Stomach (tissue), 9 donors: ENCODE measurements around the gene DRAXIN. TPM values are rescaled to one million over a fixed set of nuclear protein-coding genes. Genes with fewer than 3 reads are reported as not detected.

Experiments used
- DNase-seq, 2 donors: peaks; one replicate each; pipeline versions ENCODE4 v3.0.0 to v3.0.0-alpha.2; 2013 to 2019
- H3K27ac ChIP-seq, 5 donors: fragments of 200-600 bp in 4 of 5; sonication (generic) in 4 of 5; one replicate each; pipeline ENCODE4 v1.5.1; 2013 to 2019; ENCODE audit warnings: mild to moderate bottlenecking in 1 of 5, moderate library complexity in 1 of 5
- H3K27me3 ChIP-seq, 3 donors: fragments of 200-600 bp; sonication (generic); one replicate each; pipeline ENCODE4 v1.5.1; 2017 to 2019; ENCODE audit warnings: mixed run types in 1 of 3
- H3K36me3 ChIP-seq, 4 donors: fragments of 200-600 bp; sonication (generic); 1 replicate in 3 of 4; 2 replicates in 1 of 4; pipeline ENCODE4 v1.5.1; 2016 to 2019
- H3K4me1 ChIP-seq, 4 donors: fragments of 200-600 bp; sonication (generic); one replicate each; pipeline ENCODE4 v1.5.1; 2016 to 2019
- H3K4me3 ChIP-seq, 4 donors: fragments of 200-600 bp; sonication (generic) in 3 of 4; one replicate each; pipeline ENCODE4 v1.5.1; 2016 to 2019; ENCODE audit warnings: mild to moderate bottlenecking in 1 of 4
- H3K9me3 ChIP-seq, 4 donors: fragments of 200-600 bp; sonication (generic); one replicate each; pipeline ENCODE4 v1.5.1; 2016 to 2019
- EP300 ChIP-seq: sonication (generic); formaldehyde crosslinking; IDR thresholded peaks from one replicate; pipeline ENCODE4 v1.6.1; 2017; ENCODE audit warnings: antibody characterized with exemption
- POLR2A ChIP-seq, 4 donors: fragments of 450-650 bp; IDR thresholded peaks; one replicate each; pipeline ENCODE4 v1.6.1; 2016; ENCODE audit warnings: antibody characterized with exemption in 4 of 4, control low read depth in 2 of 4, mild to moderate bottlenecking in 1 of 4, moderate library complexity in 1 of 4
- POLR2AphosphoS5 ChIP-seq, 3 donors: sonication (generic); formaldehyde crosslinking; IDR thresholded peaks; one replicate each; pipeline ENCODE4 v1.6.1; 2016; ENCODE audit warnings: antibody characterized with exemption in 3 of 3
- WGBS, 5 donors: extraction: QIAGEN DNeasy Blood & Tissue Kit in 3 of 5; methylation state at CpG; one replicate each; pipeline versions ENCODE4 v1.1.5 to v1.1.7; 2013 to 2018; 5-methylcytosine and 5-hydroxymethylcytosine counted together
- intact Hi-C: fragments of 100-400 bp; cut with DNase I; formaldehyde crosslinking; loops from one replicate; pipeline ENCODE4 v1.15.1; 2023; ENCODE audit warnings: low total_unique reads
- polyA plus RNA-seq, 3 donors: library from polyadenylated mRNA; stranded (reverse); fragments of 200-250 nt; gene quantifications; one replicate each; pipeline ENCODE4 v1.2.3, GENCODE V29; 2013
- total RNA-seq, 5 donors: library from RNA; depleted of rRNA; stranded (reverse); fragments of >200 nt; gene quantifications; one replicate each; pipeline versions ENCODE4 v1.1.0 to v1.2.3, GENCODE V29; 2014 to 2016
- TF ChIP-seq, protein P1 (sequence below), 7 experiments: fragments of 450-650 bp in 4 of 7; fragments of 200-600 bp in 3 of 7; sonication (generic) in 3 of 7; IDR thresholded peaks; one replicate each; pipeline ENCODE4 v1.5.1; 2016 to 2019; ENCODE audit warnings: antibody characterized with exemption in 7 of 7, control low read depth in 2 of 7, mild to moderate bottlenecking in 1 of 7
- donor health status: healthy with polysubstance abuse.
- donor health status: Bipolar disorder and iron deficiency.
- donor health status: healthy.

Gene DRAXIN
- total and polyA plus RNA-seq, 8 donors, result 0.03 to 0.18 (median 0.06) TPM; not detected in 5

DNA sequence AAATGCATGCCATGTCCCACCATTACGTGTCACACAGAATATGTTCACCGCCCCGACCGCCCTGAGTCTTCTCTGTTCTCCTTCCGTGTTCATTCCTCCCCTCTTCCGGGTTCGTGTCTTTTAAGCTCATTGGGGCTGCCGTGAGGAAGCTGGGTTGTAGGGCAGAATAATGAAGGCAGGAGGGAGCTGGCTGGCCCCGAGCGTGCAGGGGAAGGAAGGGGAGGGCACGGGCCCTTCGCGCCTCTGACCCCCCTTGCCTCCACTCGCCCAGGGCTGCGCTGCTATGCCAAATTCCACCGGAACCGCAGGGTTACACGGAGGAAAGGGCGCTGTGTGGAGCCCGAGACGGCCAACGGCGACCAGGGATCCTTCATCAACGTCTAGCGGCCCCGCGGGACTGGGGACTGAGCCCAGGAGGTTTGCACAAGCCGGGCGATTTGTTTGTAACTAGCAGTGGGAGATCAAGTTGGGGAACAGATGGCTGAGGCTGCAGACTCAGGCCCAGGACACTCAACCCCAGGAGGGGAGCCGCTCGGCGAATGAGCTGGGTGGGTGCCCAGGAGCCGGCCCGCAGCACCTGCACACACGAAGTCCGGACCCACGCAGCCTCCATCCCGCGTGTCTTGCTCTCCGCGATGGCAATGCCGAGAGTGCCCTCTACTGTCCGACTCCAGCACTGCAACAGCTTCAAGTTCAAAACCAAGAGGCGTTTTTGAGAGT, 28.0 kb downstream of the DRAXIN start:
- TF ChIP-seq EP300, result no peak
- TF ChIP-seq, protein P1, sequence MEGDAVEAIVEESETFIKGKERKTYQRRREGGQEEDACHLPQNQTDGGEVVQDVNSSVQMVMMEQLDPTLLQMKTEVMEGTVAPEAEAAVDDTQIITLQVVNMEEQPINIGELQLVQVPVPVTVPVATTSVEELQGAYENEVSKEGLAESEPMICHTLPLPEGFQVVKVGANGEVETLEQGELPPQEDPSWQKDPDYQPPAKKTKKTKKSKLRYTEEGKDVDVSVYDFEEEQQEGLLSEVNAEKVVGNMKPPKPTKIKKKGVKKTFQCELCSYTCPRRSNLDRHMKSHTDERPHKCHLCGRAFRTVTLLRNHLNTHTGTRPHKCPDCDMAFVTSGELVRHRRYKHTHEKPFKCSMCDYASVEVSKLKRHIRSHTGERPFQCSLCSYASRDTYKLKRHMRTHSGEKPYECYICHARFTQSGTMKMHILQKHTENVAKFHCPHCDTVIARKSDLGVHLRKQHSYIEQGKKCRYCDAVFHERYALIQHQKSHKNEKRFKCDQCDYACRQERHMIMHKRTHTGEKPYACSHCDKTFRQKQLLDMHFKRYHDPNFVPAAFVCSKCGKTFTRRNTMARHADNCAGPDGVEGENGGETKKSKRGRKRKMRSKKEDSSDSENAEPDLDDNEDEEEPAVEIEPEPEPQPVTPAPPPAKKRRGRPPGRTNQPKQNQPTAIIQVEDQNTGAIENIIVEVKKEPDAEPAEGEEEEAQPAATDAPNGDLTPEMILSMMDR (IDR thresholded peaks at IDR 0.05), result peak in 5 of 7 experiments; percentile 88 to 96 (median 95)
- no peak for TF ChIP-seq POLR2A (IDR thresholded peaks at IDR 0.05)
- peak in 1 of 3 donors; percentile 37 for TF ChIP-seq POLR2AphosphoS5 (IDR thresholded peaks at IDR 0.05)
- intact Hi-C loops, result loop anchor here (5.0 kb wide), 2 partner anchors 57 to 72 kb away; partner anchors contain the start of gene FBXO6
- 4 to 16% (median 6%) methylated on average over 32 to 44 of the region's 44 CpGs for WGBS, 5 donors
- Histone ChIP-seq H3K27ac (peak overlapping the region; percentile 61 to 87 (median 77)), H3K36me3 (no peaks in the 10 kb centered on the region), H3K4me3 (peak overlapping the region; percentile 36 to 53 (median 47)), H3K9me3 (no peaks in the 10 kb centered on the region), H3K4me1 (peaks cover 0 to 43% (median 20%) of the 10 kb centered on the region in 4 donors), H3K27me3 (peaks cover 0 to 5% (median 0%) of the 10 kb centered on the region in 3 donors)
- peak; percentile 88 to 90 for DNase-seq

- Histone ChIP-seq H3K4me1 (peaks cover 0 to 43% (median 20%) of the 10 kb centered on the region in 4 donors), H3K27me3 (peaks cover 0 to 5% (median 0%) of the 10 kb centered on the region in 3 donors), H3K36me3 (no peaks in the 10 kb centered on the region), H3K9me3 (no peaks in the 10 kb centered on the region), H3K4me3 (peak overlapping the region in 3 of 4 donors; percentile 45 to 53 (median 49)), H3K27ac (peak overlapping the region in 3 of 5 donors; percentile 77 to 87 (median 84))
- no peak for DNase-seq
- TF ChIP-seq, protein P1 (IDR thresholded peaks at IDR 0.05), result peak in 1 of 7 experiments; percentile 8
- TF ChIP-seq POLR2A (IDR thresholded peaks at IDR 0.05), result no peak
- intact Hi-C loops, result loop anchor here (5.0 kb wide), 1 partner anchor 73 kb away; no protein-coding TSS in a partner anchor
- WGBS, 5 donors, result 60 to 73% (median 62%) methylated on average over 12 of the region's 12 CpGs
Observed at GRCh38 chr1:11720033-11720376, 28.5 kb downstream of the DRAXIN start.

DNA sequence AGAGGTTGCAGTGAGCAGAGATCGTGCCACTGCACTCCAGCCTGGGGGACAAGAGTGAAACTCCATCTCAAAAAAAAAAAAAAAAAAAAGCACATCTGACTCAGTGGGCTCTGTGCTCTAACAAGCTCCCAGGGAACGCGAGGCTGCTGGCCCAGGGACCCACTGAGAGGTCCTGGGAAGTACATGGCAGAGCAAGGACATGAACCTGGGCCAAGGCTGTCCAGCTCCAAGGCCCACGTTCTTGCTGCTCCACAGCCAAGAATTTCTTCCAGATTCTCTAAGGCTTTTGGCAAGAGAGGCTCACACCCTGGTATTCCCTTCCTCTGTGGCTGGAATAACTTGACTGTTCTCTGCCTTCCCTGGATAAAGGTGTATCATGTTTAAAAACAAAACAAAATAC, 29.0 kb downstream of the DRAXIN start:
- Histone ChIP-seq H3K4me1 (peaks cover 0 to 48% (median 20%) of the 10 kb centered on the region in 4 donors), H3K27me3 (peaks cover 0 to 4% (median 0%) of the 10 kb centered on the region in 3 donors), H3K27ac (peak overlapping the region in 1 of 5 donors; percentile 2), H3K9me3 (no peaks in the 10 kb centered on the region), H3K36me3 (no peaks in the 10 kb centered on the region), H3K4me3 (no peak overlapping the region)
- TF ChIP-seq, protein P1 (IDR thresholded peaks at IDR 0.05), result no peak
- no peak for TF ChIP-seq POLR2AphosphoS5 (IDR thresholded peaks at IDR 0.05)
- no peak for TF ChIP-seq POLR2A (IDR thresholded peaks at IDR 0.05)
- TF ChIP-seq EP300, result no peak
- intact Hi-C loops, result loop anchor here (5.0 kb wide), 1 partner anchor 73 kb away; no protein-coding TSS in a partner anchor
- 56 to 77% (median 66%) methylated on average over 4 of the region's 4 CpGs for WGBS, 5 donors
- no peak for DNase-seq

- Histone ChIP-seq H3K27me3 (no peaks in the 10 kb centered on the region), H3K9me3 (no peaks in the 10 kb centered on the region), H3K4me3 (no peak overlapping the region), H3K27ac (peak overlapping the region in 1 of 5 donors; percentile 2), H3K36me3 (no peaks in the 10 kb centered on the region), H3K4me1 (peaks cover 0 to 48% (median 20%) of the 10 kb centered on the region in 4 donors)
- TF ChIP-seq, protein P1 (IDR thresholded peaks at IDR 0.05), result no peak
- TF ChIP-seq POLR2AphosphoS5 (IDR thresholded peaks at IDR 0.05), result no peak
- no peak for TF ChIP-seq EP300
- TF ChIP-seq POLR2A (IDR thresholded peaks at IDR 0.05), result no peak
- DNase-seq, result no peak
- 42 to 63% (median 51%) methylated on average over 4 of the region's 4 CpGs for WGBS, 5 donors
- intact Hi-C loops, result loop anchor here (5.0 kb wide), 1 partner anchor 74 kb away; no protein-coding TSS in a partner anchor
Observed at GRCh38 chr1:11721311-11721710, 29.8 kb downstream of the DRAXIN start.
